ENCODE data around the gene DPCD. TPM values are rescaled to one million over a fixed set of nuclear protein-coding genes. Genes with fewer than 3 reads are reported as not detected.

DPCD gene
- total RNA-seq, 1 donor from 2014 or later: 3.6 TPM

DNA sequence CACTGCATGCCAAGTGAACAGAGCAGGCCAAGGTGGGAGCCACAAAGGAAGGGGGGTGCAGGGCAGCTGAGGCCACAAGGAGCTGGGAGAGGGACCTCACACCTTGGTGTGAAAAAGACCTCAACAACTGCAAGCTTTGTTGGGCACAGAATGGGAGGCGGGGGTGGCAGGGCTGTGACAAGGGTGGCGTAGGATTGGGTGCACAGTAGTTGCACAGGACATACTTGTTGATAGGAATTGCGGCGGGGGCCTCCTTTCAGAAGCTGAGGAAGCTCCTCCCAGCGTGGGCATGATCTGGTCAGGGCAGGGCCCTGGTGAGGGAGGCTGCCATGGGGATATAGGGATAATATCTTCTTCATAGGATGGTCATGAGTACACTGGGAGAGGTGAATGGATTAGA, 25.9 kb upstream of the DPCD start:
- Mint-ChIP-seq H3K4me1 (ENCODE audit: low read depth) (peaks cover 15% of the 10 kb centered on the region), H3K36me3 (ENCODE audit: low read depth) (no peaks in the 10 kb centered on the region), H3K9me3 (no peaks in the 10 kb centered on the region), H3K4me3 (no peak overlapping the region), H3K27me3 (ENCODE audit: insufficient read depth) (peaks cover 31% of the 10 kb centered on the region), H3K27ac (no peak overlapping the region)
- intact Hi-C loops (cut with micrococcal nuclease): no loop called here
- DNase-seq (ENCODE audit: low spot score): no peak

GRCh38 chr10:101563007-101563406, 25.1 kb upstream of the DPCD start:
- no peak for DNase-seq (ENCODE audit: low spot score)
- Mint-ChIP-seq H3K27ac (no peak overlapping the region), H3K27me3 (ENCODE audit: insufficient read depth) (peaks cover 37% of the 10 kb centered on the region), H3K4me3 (no peak overlapping the region), H3K4me1 (ENCODE audit: low read depth) (peaks cover 10% of the 10 kb centered on the region), H3K9me3 (no peaks in the 10 kb centered on the region), H3K36me3 (ENCODE audit: low read depth) (no peaks in the 10 kb centered on the region)
- intact Hi-C loops (cut with micrococcal nuclease): no loop called here

- no peak overlapping the region for H3K27ac Mint-ChIP-seq
- no peaks in the 10 kb centered on the region for H3K9me3 Mint-ChIP-seq
- no peak for DNase-seq (ENCODE audit: low spot score)
- intact Hi-C loops (cut with micrococcal nuclease): no loop called here
- H3K4me1 Mint-ChIP-seq (ENCODE audit: low read depth): peaks cover 5% of the 10 kb centered on the region
- H3K36me3 Mint-ChIP-seq (ENCODE audit: low read depth): no peaks in the 10 kb centered on the region
- H3K27me3 Mint-ChIP-seq (ENCODE audit: insufficient read depth): peaks cover 43% of the 10 kb centered on the region
- H3K4me3 Mint-ChIP-seq: no peak overlapping the region
Observed at GRCh38 chr10:101563497-101564040, 24.6 kb upstream of the DPCD start.

GRCh38 chr10:101564490-101564991, 23.6 kb upstream of the DPCD start:
- peaks cover 52% of the 10 kb centered on the region for H3K27me3 Mint-ChIP-seq (ENCODE audit: insufficient read depth)
- no peaks in the 10 kb centered on the region for H3K4me1 Mint-ChIP-seq (ENCODE audit: low read depth)
- no peaks in the 10 kb centered on the region for H3K9me3 Mint-ChIP-seq
- H3K27ac Mint-ChIP-seq: no peak overlapping the region
- intact Hi-C loops (cut with micrococcal nuclease): no loop called here
- no peaks in the 10 kb centered on the region for H3K36me3 Mint-ChIP-seq (ENCODE audit: low read depth)
- no peak for DNase-seq (ENCODE audit: low spot score)
- no peak overlapping the region for H3K4me3 Mint-ChIP-seq

DNA sequence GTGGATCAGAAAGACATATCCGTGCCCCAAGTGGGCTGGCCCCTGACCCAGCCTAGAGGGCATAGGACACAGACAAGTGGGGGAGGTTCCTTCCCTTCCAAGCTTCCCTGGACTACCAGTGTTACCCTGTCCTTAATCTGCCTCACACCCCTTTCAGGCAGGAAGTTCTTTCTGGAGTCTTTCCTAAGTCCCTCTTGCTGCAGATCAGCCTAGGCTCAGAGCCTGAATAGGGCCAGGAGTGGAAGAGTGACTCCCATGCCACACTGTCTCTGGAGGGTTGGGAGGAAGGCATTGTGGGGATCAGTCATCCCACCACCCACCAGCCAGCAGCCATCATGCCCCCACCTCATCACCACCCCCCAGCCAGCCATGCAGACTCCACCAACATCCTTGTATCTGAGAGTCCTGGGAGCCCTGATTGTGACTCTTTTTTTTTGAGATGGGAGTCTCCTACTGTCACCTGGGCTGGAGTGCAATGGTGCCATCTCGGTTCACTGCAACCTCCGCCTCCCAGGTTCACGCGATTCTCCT, 22.7 kb upstream of the DPCD start:
- no peaks in the 10 kb centered on the region for H3K9me3 Mint-ChIP-seq
- H3K36me3 Mint-ChIP-seq (ENCODE audit: low read depth): no peaks in the 10 kb centered on the region
- no peaks in the 10 kb centered on the region for H3K4me1 Mint-ChIP-seq (ENCODE audit: low read depth)
- intact Hi-C loops (cut with micrococcal nuclease): loop anchor here (5.0 kb wide), 1 partner anchor 263 kb away; no protein-coding TSS in a partner anchor
- no peak overlapping the region for H3K27ac Mint-ChIP-seq
- DNase-seq (ENCODE audit: low spot score): no peak
- H3K4me3 Mint-ChIP-seq: no peak overlapping the region
- H3K27me3 Mint-ChIP-seq (ENCODE audit: insufficient read depth): peaks cover 54% of the 10 kb centered on the region

DNA sequence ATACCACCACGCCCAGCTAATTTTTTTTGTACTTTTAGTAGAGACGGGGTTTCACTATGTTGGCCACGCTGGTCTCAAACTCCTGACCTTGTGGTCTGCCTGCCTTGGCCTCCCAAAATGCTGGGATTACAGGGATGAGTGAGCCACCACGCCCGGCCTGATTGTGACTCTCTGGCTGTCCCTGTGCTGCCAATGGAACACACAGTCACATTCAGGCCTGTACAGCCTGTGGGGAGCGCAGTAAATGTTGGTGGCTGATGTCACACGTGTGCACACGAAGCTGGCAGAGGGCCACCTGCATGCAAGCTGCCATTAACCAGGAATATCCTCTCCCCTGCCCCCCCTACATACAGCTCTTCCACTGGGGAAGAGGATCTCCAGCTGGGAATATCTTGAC, 22.2 kb upstream of the DPCD start:
- no peaks in the 10 kb centered on the region for H3K36me3 Mint-ChIP-seq (ENCODE audit: low read depth)
- H3K27ac Mint-ChIP-seq: no peak overlapping the region
- intact Hi-C loops (cut with micrococcal nuclease): loop anchor here (5.0 kb wide), 1 partner anchor 264 kb away; no protein-coding TSS in a partner anchor
- no peaks in the 10 kb centered on the region for H3K4me1 Mint-ChIP-seq (ENCODE audit: low read depth)
- peaks cover 54% of the 10 kb centered on the region for H3K27me3 Mint-ChIP-seq (ENCODE audit: insufficient read depth)
- H3K9me3 Mint-ChIP-seq: no peaks in the 10 kb centered on the region
- no peak overlapping the region for H3K4me3 Mint-ChIP-seq
- no peak for DNase-seq (ENCODE audit: low spot score)

DNA sequence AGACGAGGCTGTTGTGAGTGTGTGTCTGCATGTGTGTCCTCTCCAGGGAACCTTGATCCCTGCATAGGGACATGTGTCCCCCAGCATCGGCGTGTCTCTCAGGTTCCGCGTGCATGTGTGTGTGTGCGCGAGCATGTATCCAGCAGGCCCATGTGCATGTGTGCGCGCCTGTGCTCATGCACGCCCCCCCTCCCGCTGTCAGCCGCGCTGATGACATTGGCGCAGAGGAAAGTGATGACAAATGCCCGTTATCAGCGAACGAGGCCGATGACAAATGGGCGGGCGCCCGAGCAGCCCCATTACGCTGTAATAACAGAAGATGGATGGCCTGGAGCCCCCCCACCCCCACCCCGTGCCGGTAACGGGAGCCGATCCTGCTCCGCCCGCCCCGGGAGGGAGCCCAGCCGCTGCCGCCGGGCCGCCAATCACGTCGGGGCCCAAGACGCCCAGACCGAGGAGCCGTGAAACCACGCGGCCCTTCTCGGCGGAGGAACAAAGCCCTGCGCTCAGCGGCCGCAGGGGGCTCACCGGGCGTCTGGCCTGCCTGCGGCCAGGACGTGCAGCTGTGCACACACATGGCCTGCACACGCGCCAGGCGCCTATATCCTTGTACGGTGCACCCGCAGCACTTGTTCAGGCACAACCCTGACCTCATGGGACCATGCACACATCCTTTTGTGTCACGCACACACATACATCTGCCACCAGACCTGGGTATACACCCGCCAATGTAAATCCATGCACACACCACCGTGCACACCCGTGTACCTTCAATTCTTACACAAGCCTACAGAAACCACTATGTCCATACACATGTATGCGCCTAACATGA, 21.6 kb upstream of the DPCD start:
- DNase-seq (ENCODE audit: low spot score): no peak
- no peaks in the 10 kb centered on the region for H3K9me3 Mint-ChIP-seq
- H3K4me3 Mint-ChIP-seq: no peak overlapping the region
- intact Hi-C loops (cut with micrococcal nuclease): loop anchor here (5.0 kb wide), 1 partner anchor 264 kb away; no protein-coding TSS in a partner anchor
- peaks cover 54% of the 10 kb centered on the region for H3K27me3 Mint-ChIP-seq (ENCODE audit: insufficient read depth)
- no peak overlapping the region for H3K27ac Mint-ChIP-seq
- H3K4me1 Mint-ChIP-seq (ENCODE audit: low read depth): no peaks in the 10 kb centered on the region
- no peaks in the 10 kb centered on the region for H3K36me3 Mint-ChIP-seq (ENCODE audit: low read depth)

DNA sequence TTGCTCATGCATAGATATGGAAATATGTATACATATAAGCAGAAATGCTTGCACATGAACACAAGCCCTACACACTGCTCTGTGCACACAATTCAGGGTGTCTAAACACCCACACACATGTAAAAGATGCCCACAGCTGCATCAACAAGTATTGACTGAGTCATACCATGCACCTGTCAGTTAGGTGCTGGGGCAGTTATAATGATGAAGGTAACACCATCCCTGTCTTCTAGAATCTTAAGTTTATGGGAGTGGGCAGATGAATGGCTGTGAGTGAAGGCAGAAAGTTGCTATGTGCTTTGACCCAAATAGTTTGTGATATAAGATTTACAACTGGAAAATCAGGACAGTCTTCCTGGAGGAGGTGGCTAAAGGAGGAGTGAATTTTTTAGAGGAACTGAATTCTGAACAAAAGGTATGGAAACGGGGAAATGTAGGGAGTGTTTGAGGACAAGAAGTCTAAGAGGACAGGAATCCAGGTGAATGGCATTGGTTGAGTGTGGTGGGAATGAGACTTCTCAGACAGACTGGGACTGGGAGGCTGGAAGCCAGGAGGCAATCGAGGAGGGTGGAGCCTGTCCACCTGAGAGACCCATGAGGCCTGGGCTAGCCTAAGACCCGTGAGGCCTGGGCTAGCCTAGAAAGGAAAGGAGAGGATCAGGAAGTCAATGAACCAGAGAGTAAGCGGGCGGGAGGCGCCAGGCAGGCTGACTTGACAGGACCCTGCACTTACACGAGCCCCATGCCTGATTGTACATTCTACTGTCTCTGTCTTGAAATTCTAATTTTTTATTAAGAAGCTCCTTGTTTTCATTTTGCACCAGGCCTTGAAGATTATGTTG, 20.7 kb upstream of the DPCD start:
- Mint-ChIP-seq H3K4me1 (ENCODE audit: low read depth) (no peaks in the 10 kb centered on the region), H3K27ac (no peak overlapping the region), H3K4me3 (no peak overlapping the region), H3K36me3 (ENCODE audit: low read depth) (no peaks in the 10 kb centered on the region), H3K27me3 (ENCODE audit: insufficient read depth) (peaks cover 54% of the 10 kb centered on the region), H3K9me3 (no peaks in the 10 kb centered on the region)
- intact Hi-C loops (cut with micrococcal nuclease): loop anchor here (5.0 kb wide), 1 partner anchor 265 kb away; no protein-coding TSS in a partner anchor
- DNase-seq (ENCODE audit: low spot score): no peak

- Mint-ChIP-seq H3K4me1 (ENCODE audit: low read depth) (no peaks in the 10 kb centered on the region), H3K9me3 (no peaks in the 10 kb centered on the region), H3K36me3 (ENCODE audit: low read depth) (no peaks in the 10 kb centered on the region), H3K4me3 (no peak overlapping the region), H3K27me3 (ENCODE audit: insufficient read depth) (peaks cover 54% of the 10 kb centered on the region), H3K27ac (no peak overlapping the region)
- DNase-seq (ENCODE audit: low spot score): no peak
- intact Hi-C loops (cut with micrococcal nuclease): loop anchor here (5.0 kb wide), 1 partner anchor 266 kb away; no protein-coding TSS in a partner anchor
Observed at GRCh38 chr10:101568054-101568745, 19.9 kb upstream of the DPCD start.

- Mint-ChIP-seq H3K9me3 (no peaks in the 10 kb centered on the region), H3K4me1 (ENCODE audit: low read depth) (no peaks in the 10 kb centered on the region), H3K27ac (no peak overlapping the region), H3K4me3 (peak overlapping the region; percentile 68), H3K27me3 (ENCODE audit: insufficient read depth) (peaks cover 45% of the 10 kb centered on the region), H3K36me3 (ENCODE audit: low read depth) (no peaks in the 10 kb centered on the region)
- no peak for DNase-seq (ENCODE audit: low spot score)
- intact Hi-C loops (cut with micrococcal nuclease): loop anchor here (5.0 kb wide), 1 partner anchor 267 kb away; no protein-coding TSS in a partner anchor
Observed at GRCh38 chr10:101569323-101569621, 18.8 kb upstream of the DPCD start.

DNA sequence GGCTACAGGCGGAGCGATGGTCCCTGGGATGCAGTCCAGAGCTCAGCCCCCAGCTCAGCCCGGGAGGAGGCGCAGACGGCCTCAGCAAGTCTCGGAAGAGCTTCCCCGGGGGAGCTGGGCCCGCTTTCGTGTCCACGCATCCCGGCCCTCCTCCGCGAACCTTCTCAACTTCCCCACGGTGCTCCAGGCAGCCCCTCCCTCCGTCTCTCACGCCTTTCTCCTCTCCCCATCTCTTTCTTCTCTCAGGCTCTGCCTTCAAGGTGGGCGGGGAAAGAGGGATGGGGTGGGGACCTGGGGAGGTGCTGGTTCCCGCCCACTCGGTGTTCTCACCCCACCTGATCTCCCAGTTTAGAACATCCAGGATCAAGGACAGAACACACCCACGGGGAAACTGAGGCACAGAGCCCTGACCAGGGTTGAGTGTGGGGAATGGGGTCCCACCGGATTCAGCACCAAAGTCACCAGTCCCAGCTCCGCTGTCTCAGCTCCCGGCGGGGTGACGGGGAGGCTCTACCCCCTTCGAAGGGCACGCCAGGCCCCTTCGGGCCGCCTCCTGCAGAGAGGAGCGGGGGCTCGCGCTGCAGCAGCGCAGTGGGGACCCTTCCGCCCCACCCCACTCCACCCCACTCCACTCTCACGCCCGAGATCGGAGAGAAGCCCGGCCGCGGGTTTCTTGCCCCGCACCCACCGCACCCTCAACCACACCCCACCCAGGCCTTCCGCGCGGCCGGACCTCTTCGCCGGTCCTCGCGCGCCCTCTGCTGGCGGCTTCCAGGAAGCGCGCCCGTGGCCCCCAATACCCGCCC, 18.3 kb upstream of the DPCD start:
- Mint-ChIP-seq H3K4me3 (peak overlapping the region; percentile 68), H3K36me3 (ENCODE audit: low read depth) (no peaks in the 10 kb centered on the region), H3K4me1 (ENCODE audit: low read depth) (no peaks in the 10 kb centered on the region), H3K9me3 (no peaks in the 10 kb centered on the region), H3K27me3 (ENCODE audit: insufficient read depth) (peaks cover 43% of the 10 kb centered on the region), H3K27ac (no peak overlapping the region)
- DNase-seq (ENCODE audit: low spot score): peak; percentile 61
- intact Hi-C loops (cut with micrococcal nuclease): loop anchor here (1.0 to 5.0 kb wide), 6 partner anchors 34 to 409 kb away; no protein-coding TSS in a partner anchor

Measured in activated T-helper 1 cell treated with anti-CD3 and anti-CD28 coated beads, Interleukin-12 subunit alpha, Interleukin-12 subunit beta, Interleukin-2, Interleukin-4 antibody, amounts not matched to agents 30 ng/mL and 10 ng/mL and 1 ng/mL, durations not matched to agents 14 hours and 24 hours and 36 hours (primary cell).